Cerebellar nuclear complex (tissue), 1 donor: ENCODE data around the gene GRM7.

Experiments
- DNase-seq, 2 experiments: peaks; one replicate each; lab custom pipeline; 2025; lab: John Stamatoyannopoulos, UW

GRM7 gene

DNA sequence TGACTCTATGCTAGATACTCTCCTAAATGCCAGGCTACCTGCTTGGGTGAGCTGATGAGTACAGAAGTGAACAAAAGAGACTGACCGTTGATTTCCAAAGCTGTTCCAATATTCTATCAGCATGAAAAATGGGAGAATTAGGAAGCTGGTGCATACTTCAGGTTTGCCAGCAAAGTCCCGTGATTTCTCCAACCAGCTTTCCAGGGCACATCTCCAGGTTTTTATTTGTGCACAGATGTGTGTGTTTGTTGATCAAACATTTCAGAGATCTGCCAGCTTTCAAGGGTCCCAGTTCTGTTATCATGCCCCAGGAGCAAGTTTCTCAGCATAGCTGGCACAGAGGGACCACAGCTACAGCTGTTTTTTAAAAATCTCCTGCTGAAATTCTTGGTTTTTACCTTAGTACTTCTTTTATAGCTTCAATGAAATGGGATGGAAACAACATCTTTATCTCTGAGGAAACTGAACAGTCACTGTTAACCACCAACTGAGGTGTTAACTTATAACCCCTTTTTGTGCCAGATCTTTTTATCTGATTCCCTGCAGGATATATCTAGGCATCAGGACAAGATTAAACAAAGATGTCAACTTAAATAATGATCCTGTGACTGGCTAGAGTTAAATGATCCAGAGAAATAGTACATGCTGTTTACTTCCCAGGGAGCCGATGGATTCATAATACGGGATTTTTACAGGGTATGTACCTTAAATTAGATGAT, 380.8 kb downstream of the GRM7 start:
- DNase-seq = no peak

DNA sequence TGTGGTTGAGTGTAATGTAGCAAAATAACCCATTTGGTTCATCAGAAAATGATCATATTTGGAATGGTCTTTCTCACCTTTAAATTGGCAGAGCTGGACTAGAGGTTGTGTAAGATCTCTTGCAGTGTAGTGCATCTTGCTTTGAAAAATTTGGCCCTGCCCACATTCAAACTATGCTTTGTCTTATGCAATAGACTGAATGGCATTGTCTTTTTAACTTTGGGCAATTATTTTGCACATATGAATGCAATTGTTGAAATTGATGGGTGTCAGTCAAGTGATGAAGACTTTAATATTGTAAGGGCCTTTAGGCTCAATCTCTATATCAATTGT, 381.4 kb downstream of the GRM7 start:
- no peak for DNase-seq

DNA sequence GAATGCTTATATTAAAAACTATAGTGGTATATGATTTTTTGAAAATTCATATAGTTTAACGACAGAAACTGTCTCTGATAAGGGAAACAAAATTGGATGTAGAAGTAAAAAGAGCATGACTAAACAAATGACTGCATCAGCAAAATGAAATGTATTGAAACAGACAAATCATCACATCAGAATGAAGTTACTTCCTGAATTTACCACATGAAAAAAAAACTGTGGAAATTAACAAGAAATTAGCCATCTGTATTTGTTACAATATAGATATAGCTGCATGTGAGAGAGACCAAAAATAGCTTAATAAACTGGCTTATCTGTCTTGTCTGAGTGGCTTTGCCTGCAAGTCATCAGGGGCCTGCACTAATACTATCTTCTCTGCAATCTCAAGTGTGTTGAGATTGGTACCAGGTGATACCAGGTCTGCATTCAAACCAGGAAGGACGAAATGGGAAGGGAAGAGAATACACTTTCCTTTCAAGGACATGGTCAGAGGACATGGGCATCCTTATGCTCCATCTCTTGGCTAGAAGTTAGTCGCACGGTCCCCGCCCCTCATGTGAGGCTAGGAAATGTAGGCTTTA, 388.7 kb downstream of the GRM7 start:
- DNase-seq = no peak

DNA sequence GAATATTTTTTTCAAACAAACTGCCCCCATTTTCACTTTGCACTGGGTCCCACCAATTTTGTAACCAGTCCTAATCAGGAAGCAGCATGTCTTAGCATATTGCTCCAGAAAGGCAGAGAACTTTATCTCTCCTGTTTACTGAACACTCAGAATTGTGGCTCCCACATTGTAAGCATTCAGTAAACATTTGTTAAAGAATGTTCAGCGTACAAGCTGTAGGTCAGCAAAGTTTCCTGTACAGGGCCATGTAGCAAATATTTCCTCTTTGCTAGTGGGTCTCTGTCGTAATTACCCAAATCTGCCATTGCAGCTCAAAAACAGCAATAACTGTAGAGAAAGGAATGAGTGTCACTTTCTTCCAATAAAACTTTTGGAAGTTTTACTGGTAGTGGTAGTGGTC, 393.3 kb downstream of the GRM7 start:
- no peak for DNase-seq

DNA sequence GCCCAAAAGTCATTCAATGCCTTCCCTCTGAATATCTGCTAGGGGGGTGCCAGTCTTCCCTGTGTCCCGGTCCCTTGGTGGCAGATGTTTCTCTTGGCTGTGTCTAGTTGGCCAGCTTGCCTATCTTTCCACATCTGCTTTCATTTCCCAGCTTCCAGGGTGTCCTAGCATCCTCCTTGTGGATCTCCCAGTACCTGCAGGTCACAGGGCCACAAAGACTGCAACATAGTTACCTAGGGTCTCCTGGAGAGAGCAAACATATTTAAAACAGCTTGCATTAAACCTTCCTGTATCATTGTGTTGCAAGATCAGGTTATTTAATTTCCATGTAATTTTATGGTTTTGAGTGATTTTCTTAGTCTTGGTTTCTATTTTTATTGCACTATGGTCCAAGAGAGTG, 400.1 kb downstream of the GRM7 start:
- no peak for DNase-seq

DNA sequence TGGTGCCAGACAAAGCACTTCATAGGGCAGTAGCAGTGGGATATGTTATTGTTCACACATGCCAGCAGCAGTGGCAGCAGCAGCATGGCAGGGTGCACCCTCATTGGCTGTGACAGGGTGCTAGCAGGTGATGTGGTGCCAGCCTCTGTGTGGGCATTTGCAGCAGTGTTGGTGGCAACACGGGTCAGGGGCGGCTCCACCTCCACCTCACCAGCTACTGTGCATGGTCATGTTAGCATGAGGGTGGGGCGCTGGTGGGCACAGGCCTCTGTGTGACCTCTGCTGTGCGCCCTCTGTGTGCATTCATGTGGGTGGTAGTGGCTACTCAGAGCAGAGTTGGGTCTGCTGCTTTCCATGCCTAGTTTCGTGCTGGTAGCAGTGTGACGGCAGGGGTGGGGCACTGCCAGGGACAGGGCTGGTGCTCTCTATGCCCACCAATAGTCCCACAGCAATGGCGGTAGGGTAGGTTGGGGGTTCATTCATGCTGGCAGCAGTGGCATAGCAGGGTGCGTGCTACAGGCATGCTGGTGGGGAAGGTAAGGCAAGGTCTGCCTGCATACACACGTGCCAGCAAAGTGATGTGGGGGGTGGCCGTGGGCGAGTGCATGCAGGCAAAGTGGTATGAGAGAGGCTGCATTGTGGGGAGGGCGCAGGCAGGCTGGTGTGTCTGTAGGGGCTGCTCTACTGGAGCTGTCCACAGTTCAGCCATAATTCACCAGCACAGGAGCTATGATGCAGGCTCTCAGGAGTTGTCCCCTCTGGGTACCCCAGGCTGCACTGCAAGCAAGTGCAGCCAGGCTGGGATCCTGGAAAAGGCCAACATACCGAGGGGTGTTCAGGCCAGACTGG, 402.7 kb downstream of the GRM7 start:
- no peak for DNase-seq

DNA sequence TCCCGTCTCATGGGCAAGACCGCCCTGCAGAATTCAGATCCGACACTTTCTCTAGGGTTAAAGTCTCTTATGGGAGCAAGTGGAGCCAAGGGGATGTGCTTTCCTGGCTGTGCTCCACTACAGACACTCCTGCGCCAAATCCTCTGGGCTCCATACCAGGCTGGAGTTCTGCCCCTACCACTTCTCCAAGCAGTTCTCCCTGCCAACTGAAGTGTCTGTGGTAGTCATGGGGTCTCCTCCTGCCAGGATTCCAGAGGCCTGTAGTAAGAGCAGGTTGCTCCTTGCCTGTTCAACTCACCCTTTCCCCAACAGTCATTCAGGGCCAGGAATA, 403.2 kb downstream of the GRM7 start:
- DNase-seq = no peak

DNA sequence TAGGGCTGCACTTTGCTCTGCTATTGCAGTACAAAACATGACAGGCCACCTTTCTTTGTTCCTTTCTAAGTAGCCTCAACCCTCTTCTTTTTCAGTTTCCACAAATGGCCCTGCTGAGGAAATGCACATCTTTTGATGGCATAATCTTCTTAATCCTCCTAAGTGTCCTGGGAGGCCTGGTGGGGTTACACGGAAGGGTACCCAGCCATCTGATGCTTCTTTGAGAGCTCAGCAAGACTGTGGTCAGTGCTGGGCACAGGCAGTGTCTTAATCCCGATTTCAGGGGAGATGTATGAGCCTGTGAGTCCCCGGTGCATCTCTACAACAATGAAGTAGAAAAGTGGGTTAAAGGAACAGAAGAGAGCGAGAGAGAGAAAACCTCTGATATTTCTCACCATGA, 404.8 kb downstream of the GRM7 start:
- no peak for DNase-seq

DNA sequence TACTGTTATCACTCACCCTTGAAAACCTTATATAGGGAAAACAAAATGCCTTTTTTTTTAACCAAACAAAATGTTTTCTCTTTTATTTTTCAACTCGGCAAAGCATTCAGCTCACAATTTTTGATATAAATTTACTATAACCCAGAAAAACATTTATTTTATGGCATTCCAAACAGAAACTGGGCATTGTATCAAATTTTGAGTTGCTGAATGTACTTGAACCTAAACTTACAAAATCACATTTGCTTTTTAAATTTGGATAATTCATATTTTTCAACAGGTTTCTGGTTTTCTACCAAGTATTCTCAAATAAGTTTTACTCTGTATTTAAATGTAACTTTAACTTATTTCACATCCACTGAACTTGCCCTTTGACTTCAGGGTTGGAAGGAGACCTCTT, 405.6 kb downstream of the GRM7 start:
- DNase-seq = no peak

DNA sequence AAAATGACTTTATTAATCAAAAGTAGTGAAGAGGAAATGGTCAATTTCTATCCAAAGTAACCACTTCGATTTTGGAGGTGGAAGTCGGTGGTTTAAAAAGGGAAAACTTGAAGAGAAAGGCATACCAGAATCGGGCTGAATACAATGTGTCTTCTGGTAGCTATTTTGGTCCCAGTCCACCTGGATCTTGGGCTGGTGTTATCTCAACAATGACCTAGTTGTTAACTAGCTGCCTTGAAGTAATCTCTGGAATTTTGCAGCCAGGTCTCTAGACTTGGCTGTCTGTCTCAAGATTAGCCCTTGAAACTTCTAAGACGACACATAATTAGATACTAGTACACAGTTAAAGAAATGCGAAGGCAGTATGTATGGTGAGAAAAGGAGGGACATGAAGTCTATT, 409.8 kb downstream of the GRM7 start:
- no peak for DNase-seq

DNA sequence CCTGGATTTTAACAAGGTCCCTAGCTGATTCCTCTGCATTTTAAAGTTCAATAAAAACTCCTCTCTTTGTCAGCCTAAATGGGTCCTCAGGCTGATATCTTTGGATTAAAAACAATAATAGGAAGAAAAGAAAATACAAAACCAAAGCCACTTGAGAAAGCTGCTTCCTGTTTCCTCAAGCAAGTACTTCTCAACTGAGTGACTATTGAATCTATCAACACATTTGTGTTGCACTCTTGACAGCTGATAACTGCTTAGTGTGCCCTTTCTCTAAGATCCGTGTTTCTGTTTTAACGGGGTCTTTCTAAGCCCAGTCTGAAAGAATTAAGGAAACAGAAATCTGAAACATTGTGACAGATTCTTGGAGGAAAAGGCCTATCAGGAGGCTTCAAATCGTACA, 410.7 kb downstream of the GRM7 start:
- no peak for DNase-seq

DNA sequence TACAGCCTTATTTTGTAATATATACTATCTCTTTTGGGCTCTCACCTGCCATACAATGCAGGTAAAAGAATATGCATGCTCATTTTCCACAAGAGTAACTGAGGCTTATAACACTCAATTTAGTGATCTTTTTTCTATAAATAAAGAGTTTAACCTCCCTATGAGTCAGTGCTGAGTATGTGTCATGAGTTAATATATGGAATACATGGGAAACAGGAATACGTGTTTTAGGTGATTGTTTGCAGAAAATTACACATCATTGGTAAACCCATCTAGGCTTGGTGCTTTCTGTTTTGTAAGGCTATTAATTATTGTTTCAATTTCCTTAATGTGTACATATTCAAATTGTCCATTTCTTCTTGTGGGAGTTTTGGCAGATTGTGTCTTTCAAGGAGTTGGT, 411.3 kb downstream of the GRM7 start:
- no peak for DNase-seq

DNA sequence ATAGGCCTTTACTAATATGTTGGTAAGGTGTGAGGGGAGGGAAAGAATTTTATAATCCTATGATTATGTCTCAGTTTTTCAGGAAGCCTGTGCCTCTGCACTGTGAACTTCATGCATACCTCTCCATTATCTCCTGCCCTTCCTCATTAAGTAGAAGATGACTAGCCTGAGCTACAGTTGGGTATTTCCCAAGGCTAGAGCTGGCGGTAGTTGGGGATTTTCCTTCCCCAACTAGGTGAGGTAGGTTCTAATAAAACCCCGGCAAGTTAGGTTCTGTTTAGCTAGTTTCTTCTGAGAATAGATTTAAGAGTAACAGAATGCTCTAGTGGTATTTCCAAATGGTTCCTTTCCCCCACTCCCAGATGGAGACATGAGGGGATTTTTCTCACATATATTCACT, 414.5 kb downstream of the GRM7 start:
- DNase-seq = no peak

DNA sequence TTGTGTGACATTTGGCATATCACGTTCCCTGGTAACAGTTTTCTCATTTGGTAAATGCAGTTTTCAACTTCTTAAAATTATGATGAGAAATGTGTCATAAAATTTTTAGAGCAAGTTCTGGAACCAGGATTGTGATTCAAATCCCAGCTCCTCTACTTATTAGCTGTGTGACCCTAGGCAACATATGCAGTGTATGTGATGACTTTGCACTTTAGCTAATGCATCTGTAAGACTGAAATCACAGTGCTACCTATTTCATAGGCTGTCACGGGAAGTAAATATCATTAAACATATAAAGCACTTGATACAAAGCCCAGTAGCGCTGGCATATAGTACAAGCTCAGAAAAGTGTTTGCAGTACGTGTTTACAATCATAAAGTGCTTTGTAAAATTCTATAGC, 419.4 kb downstream of the GRM7 start:
- no peak for DNase-seq

DNA sequence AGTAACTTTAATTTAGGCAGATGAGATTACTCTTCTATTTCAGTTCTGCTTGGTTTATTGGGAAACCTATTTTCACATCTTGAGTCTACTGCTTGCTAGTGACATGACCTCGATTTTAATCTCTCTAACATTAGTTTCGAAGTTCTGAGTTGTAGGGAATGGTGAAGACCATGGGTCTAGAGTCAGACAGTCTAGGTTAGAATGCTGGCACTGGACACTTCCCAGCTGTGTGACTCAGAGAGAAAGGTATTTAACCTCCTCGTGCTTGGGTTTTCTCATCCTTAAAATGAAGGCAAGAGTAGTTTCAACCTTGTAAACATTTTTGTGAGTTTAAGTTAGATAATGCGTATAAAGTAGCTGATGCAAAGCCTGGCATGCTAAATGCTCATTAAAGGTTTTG, 422.1 kb downstream of the GRM7 start:
- DNase-seq = no peak

DNA sequence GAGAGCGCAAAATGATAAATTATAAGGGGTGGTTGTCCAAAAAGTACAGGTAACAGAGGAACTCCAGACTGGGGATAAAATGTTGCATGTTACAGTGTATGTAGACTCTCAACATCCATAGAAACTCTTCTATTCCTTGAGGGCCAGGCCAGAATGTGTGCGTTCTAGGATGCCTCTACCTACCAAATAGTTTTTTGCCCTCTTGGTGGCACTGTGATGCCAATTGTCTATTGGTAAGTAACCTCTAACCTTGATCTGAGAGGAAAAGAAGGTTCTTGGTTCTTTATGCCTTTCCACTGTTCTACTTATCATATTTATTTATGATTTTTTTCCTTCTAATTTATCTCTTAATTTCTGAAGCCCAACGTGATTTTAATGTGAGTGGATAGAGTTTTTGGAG, 424.6 kb downstream of the GRM7 start:
- no peak for DNase-seq

DNA sequence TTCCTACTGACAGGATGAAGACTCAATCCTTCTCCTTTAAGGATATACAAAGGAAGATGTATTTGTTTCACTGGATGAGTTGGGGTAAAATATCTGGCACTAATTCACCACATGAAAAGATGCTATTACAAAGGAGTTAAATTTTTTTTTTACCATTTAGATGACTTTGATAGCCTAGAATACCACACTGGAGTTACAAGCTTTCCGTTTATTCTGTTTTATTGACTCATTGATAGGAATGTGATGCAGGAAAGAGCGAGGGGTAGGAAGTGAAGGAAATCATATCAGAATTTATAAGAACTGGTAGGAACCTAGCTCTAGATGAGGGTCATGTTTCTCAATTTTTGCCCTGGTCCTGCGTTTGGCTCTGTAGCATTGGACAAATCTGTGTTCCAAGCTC, 427.2 kb downstream of the GRM7 start:
- no peak for DNase-seq

DNA sequence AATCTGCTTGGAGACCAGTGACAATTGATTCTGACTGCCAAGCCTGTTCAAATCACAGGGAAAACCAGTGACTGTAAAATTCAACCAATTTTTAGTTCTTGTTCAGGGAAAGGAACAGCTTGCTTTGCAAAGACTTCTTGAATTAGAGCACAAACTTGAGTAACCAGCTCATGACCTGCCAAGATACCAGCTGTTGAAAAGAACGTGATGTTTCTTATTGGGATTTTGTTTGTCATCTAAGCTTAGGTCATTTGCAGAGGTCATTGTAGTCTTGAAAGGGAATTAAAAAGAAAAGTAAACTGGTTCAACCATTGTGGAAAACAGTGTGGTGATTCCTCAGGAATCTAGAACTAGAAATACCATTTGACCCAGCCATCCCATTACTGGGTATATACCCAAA, 428.2 kb downstream of the GRM7 start:
- DNase-seq = no peak

DNA sequence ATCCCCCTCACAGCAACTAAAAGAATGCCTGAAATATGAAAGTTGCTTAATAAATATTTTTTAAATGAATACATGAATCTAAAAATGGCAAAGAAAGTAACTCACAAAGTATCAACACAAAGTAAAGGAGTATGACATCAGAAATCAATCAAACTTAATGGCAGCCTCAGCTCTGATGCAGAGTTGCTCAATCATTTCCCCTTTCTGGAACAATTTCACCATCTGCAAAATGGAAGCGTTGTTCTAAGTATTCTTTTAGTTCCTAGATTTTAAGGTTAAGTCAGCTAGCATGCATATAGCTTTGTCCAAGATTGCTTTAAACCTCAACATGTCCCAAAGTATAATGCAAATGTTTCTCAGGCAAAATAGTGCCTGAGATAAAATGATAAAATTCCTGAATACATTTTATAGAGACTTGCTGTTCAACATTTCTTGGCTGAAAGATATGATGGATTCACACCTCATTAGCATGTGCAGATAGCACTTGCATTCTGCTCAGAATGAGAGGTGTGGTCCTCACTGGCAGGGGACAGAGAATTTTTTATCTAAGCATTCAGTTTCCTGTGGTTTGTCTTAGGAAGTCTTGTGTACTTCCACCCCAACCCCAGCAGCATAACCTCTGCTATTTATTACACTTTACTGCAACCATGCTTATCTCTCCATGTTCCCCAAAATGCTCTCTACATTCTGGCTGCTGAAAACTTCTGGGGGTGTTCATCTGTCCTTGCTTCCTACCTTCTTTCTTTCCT, 429.3 kb downstream of the GRM7 start:
- no peak for DNase-seq

DNA sequence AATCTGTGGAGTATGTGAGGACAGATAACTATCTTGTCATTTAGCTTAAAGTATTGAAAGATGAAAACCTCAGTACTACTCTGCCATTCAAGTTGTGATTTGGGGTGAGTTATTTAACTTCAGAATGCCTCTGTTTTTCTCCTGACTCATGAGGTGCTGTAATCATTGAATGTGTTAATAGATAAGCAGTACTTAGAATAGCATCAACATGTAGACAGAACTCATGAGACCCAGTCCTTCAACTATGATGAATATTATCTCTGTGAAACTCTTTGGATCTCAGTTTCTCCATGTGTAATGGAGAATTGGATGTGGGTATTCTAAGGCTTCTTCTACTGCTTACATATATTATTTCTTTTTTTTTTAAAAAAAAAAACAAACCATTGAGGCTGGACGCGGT, 431.4 kb downstream of the GRM7 start:
- no peak for DNase-seq

DNA sequence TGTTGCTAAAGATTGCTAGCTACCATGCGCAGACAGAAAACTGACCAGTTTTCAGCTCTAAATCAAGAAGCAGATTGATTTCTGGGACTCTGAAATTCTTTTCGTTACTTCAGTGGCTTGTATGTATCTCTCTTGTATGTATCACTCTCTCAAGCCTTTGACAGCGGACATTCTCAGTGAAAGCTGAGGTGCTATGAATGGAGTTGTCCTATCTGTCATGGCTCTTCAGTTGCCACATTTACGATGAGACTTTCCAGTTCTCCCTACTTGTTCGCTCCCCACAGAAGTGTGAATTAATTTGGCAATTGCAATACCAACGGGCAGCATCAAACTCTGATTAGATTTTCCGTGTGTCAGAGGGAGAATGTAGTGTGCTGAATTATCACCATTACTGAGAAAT, 432.4 kb downstream of the GRM7 start:
- DNase-seq = no peak

DNA sequence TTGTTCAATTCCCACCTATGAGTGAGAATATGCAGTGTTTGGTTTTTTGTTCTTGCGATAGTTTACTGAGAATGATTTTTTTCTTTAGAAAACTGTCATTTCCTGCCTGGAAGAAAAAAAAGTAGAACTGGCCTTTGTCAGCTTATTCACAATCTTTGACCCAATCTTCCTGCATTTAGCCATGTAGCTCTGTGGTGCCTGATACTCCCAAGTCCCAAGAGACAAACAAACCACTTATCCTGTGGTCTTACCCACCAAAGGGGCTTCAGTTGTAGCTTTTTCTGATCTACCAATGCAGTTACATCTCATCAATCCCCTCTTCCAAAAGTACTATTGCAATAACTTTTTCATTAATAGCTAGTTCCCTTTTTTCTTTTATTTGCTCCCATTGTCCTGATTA, 444.6 kb downstream of the GRM7 start:
- DNase-seq = no peak

DNA sequence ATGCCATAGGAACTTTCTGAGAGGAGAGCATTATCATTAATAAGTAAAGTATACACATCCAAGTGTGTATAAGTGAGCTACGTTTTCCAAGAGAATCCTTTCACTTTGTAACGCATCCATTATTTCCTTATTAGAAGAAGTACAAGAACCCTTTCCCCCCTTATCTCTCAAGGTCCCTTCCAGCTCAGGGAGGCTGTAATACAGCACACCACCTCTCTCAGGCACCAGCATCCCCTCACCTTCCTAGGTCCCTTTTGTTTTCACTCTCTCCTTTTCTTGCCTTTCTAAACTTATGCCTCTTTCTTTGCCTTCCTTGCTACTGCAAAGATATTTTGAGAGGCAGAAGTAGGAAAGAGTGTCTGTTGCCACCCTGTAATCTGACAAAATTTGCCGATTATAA, 446.0 kb downstream of the GRM7 start:
- DNase-seq = no peak
